ENCODE results near the gene ADORA3.

DNA sequence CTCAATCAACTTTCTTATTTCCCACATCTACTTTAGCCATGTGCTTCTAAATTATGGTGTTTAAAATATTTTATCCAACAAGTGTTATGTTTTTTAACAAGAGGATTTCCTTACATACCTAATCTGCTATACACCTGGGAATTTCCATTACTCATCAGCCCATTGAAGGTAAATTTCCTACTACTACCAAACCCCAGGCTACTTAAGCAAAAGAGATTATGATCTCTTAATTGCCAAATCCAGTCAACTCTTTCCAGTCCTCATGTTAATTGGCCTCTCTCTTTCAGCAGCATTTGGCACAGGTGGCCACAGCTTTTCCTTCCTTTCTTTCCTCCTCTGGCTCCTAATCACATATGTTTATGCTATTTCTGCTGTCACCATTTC is 34.7 kb downstream of the ADORA3 start:
- TF ChIP-seq, protein P1, sequence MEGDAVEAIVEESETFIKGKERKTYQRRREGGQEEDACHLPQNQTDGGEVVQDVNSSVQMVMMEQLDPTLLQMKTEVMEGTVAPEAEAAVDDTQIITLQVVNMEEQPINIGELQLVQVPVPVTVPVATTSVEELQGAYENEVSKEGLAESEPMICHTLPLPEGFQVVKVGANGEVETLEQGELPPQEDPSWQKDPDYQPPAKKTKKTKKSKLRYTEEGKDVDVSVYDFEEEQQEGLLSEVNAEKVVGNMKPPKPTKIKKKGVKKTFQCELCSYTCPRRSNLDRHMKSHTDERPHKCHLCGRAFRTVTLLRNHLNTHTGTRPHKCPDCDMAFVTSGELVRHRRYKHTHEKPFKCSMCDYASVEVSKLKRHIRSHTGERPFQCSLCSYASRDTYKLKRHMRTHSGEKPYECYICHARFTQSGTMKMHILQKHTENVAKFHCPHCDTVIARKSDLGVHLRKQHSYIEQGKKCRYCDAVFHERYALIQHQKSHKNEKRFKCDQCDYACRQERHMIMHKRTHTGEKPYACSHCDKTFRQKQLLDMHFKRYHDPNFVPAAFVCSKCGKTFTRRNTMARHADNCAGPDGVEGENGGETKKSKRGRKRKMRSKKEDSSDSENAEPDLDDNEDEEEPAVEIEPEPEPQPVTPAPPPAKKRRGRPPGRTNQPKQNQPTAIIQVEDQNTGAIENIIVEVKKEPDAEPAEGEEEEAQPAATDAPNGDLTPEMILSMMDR (optimal IDR thresholded peaks at IDR 0.05 in 1 of 3, IDR thresholded peaks at IDR 0.05 in 1 of 3, conservative IDR thresholded peaks at IDR 0.05 in 1 of 3; ENCODE audit: extremely low read depth in 1 of 3, insufficient read depth in 2 of 3, low read length in 3 of 3), result no peak
- TF ChIP-seq EZH2 (IDR thresholded peaks at IDR 0.05; ENCODE audit: low read length), result no peak

Data from keratinocyte (primary cell).